Caco-2 (cell line): ENCODE results near the gene CMKLR1. TPM values are rescaled to one million over a fixed set of nuclear protein-coding genes. Genes with fewer than 3 reads are reported as not detected.

ENCODE experiments used
- BruUV-seq: library from RNA; stranded (reverse); fragments of 400-500 nt; replicated peaks from 2 replicates; lab custom pipeline; 2021; lab: Mats Ljungman, UMichigan
- CTCF ChIA-PET: fragments of 300-600 bp; sonication (Branson Sonifier 250); formaldehyde crosslinking; loops from one replicate; lab custom pipeline; 2022; ENCODE audit warnings: antibody characterized with exemption; lab: Charles Lee
- POLR2A ChIA-PET: fragments of 300-600 bp; sonication (Branson Sonifier 250); formaldehyde crosslinking; loops from one replicate; lab custom pipeline; 2022; ENCODE audit warnings: antibody characterized with exemption; lab: Charles Lee
- DNase-seq, 2 experiments: peaks; one replicate each; pipeline versions ENCODE4 v3.0.0 to v3.0.0-alpha.2; 2020 to 2022
- H3K27me3 ChIP-seq: replicated peaks from 2 replicates; pipeline ENCODE4 v1.6.0; 2011; ENCODE audit warnings: low read length; ENCODE audit not compliant: control insufficient read depth, insufficient read depth
- H3K36me3 ChIP-seq: 2 replicates; pipeline ENCODE4 v1.5.1; 2011; ENCODE audit warnings: low read length; ENCODE audit not compliant: control insufficient read depth, insufficient read depth
- H3K4me1 ChIP-seq: fragments of 250-450 bp; sonication (Bioruptor Pico); 2 replicates; pipeline ENCODE4 v1.5.1; 2020; ENCODE audit warnings: mild to moderate bottlenecking
- H3K4me3 ChIP-seq: 2 replicates; pipeline ENCODE4 v1.5.1; 2011; ENCODE audit warnings: low read depth, mild to moderate bottlenecking, control low read depth, low read length
- H3K9me3 ChIP-seq: fragments of 250-450 bp; sonication (Bioruptor Pico); 2 replicates; pipeline ENCODE4 v1.5.1; 2020; ENCODE audit warnings: mild to moderate bottlenecking, moderate library complexity
- H3K27ac Mint-ChIP-seq: one replicate; pipeline ENCODE4 v1.8.0; 2022; ENCODE audit warnings: mixed read lengths; ENCODE audit not compliant: unreplicated experiment
- H3K27me3 Mint-ChIP-seq: one replicate; pipeline ENCODE4 v1.8.0; 2022; ENCODE audit warnings: mixed read lengths; ENCODE audit not compliant: insufficient read depth, unreplicated experiment
- H3K36me3 Mint-ChIP-seq: one replicate; pipeline ENCODE4 v1.8.0; 2022; ENCODE audit warnings: mild to moderate bottlenecking, mixed read lengths; ENCODE audit not compliant: insufficient read depth, unreplicated experiment
- H3K4me1 Mint-ChIP-seq: one replicate; pipeline ENCODE4 v1.8.0; 2022; ENCODE audit warnings: low read depth, mixed read lengths; ENCODE audit not compliant: unreplicated experiment
- H3K4me3 Mint-ChIP-seq: one replicate; pipeline ENCODE4 v1.8.0; 2022; ENCODE audit warnings: mild to moderate bottlenecking, moderate library complexity, mixed read lengths; ENCODE audit not compliant: unreplicated experiment
- H3K9me3 Mint-ChIP-seq: one replicate; pipeline ENCODE4 v1.8.0; 2022; ENCODE audit warnings: mixed read lengths; ENCODE audit not compliant: unreplicated experiment
- CTCF ChIP-seq, 2 experiments: fragments of 200-600 bp in 1 of 2; IDR thresholded peaks; 1 replicate in 1 of 2; 2 replicates in 1 of 2; pipeline versions ENCODE4 v1.5.1 to v1.8.0; 2011 to 2022; ENCODE audit warnings: antibody characterized with exemption in 1 of 2, control low read depth in 1 of 2, inconsistent platforms in 1 of 2, low read depth in 1 of 2, low read length in 1 of 2, mild to moderate bottlenecking in 1 of 2, moderate library complexity in 1 of 2; ENCODE audit not compliant: insufficient read depth in 1 of 2, severe bottlenecking in 1 of 2, unreplicated experiment in 1 of 2
- intact Hi-C: fragments of 100-400 bp; cut with micrococcal nuclease; formaldehyde crosslinking; loops from one replicate; pipeline ENCODE4 v1.10.0; 2022; ENCODE audit not compliant: unreplicated experiment
- total RNA-seq: library from RNA; stranded (reverse); gene quantifications from 2 replicates; pipeline ENCODE4 v1.2.3, GENCODE V29; 2022

Gene CMKLR1
- total RNA-seq, 1 experiment from 2014 or later: not detected

GRCh38 chr12:108349278-108349688 is 10.2 kb upstream of the CMKLR1 start:
- H3K27me3 Mint-ChIP-seq: peaks cover 3% of the 10 kb centered on the region
- H3K27me3 ChIP-seq: no peaks in the 10 kb centered on the region
- H3K4me3 Mint-ChIP-seq: no peak overlapping the region
- intact Hi-C loops: no loop called here
- H3K36me3 Mint-ChIP-seq: no peaks in the 10 kb centered on the region
- no peaks in the 10 kb centered on the region for H3K9me3 Mint-ChIP-seq
- no peak for TF ChIP-seq CTCF (IDR thresholded peaks at IDR 0.05; ENCODE audit: insufficient read depth in 1 of 2, low read depth in 1 of 2, low read length in 1 of 2, severe bottlenecking in 1 of 2, unreplicated experiment in 1 of 2)
- no peaks in the 10 kb centered on the region for H3K36me3 ChIP-seq
- CTCF ChIA-PET: no interaction called here
- no peaks in the 10 kb centered on the region for H3K9me3 ChIP-seq
- no peaks in the 10 kb centered on the region for H3K4me1 ChIP-seq
- no peaks in the 10 kb centered on the region for H3K4me1 Mint-ChIP-seq
- POLR2A ChIA-PET: no interaction called here
- H3K27ac Mint-ChIP-seq: no peak overlapping the region
- H3K4me3 ChIP-seq: no peak overlapping the region
- BruUV-seq: no TSS peak
- DNase-seq: no peak

DNA sequence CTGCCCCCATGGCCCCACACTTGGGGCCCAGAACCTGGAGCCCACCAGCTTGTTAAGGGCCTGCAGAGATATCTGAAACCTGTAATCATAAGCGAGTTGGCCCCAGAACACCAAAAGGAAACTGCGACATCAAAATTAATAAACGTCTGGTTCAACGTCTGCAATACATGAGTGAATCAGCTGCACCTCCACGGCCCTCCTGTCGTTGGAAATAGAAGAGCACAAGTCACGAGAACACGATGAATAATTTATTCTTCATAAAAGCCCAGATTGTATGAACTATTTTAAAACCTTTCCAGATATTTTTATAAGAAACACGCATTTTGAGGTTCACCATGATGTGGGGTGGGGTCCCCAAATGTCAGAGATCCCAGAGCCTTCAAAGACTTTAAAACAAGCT is 9.7 kb upstream of the CMKLR1 start:
- H3K4me3 ChIP-seq: no peak overlapping the region
- no TSS peak for BruUV-seq
- TF ChIP-seq CTCF (IDR thresholded peaks at IDR 0.05; ENCODE audit: insufficient read depth in 1 of 2, low read depth in 1 of 2, low read length in 1 of 2, severe bottlenecking in 1 of 2, unreplicated experiment in 1 of 2): no peak
- Mint-ChIP-seq H3K4me1 (no peaks in the 10 kb centered on the region), H3K36me3 (no peaks in the 10 kb centered on the region), H3K9me3 (no peaks in the 10 kb centered on the region), H3K27ac (no peak overlapping the region), H3K27me3 (peaks cover 3% of the 10 kb centered on the region), H3K4me3 (no peak overlapping the region)
- CTCF ChIA-PET: no interaction called here
- no peaks in the 10 kb centered on the region for H3K36me3 ChIP-seq
- intact Hi-C loops: no loop called here
- no peaks in the 10 kb centered on the region for H3K4me1 ChIP-seq
- POLR2A ChIA-PET: no interaction called here
- no peaks in the 10 kb centered on the region for H3K9me3 ChIP-seq
- DNase-seq: no peak
- H3K27me3 ChIP-seq: no peaks in the 10 kb centered on the region

- H3K36me3 Mint-ChIP-seq: no peaks in the 10 kb centered on the region
- Histone ChIP-seq H3K27me3 (no peaks in the 10 kb centered on the region; the same call in 1 of the 2 replicates), H3K4me1 (no peaks in the 10 kb centered on the region), H3K36me3 (no peaks in the 10 kb centered on the region), H3K9me3 (no peaks in the 10 kb centered on the region), H3K4me3 (no peak overlapping the region)
- no peak overlapping the region for H3K27ac Mint-ChIP-seq
- POLR2A ChIA-PET: no interaction called here
- H3K9me3 Mint-ChIP-seq: no peaks in the 10 kb centered on the region
- peaks cover 1% of the 10 kb centered on the region for H3K27me3 Mint-ChIP-seq
- TF ChIP-seq CTCF (IDR thresholded peaks at IDR 0.05; ENCODE audit: insufficient read depth in 1 of 2, low read depth in 1 of 2, low read length in 1 of 2, severe bottlenecking in 1 of 2, unreplicated experiment in 1 of 2): no peak
- BruUV-seq: no TSS peak
- H3K4me1 Mint-ChIP-seq: no peaks in the 10 kb centered on the region
- CTCF ChIA-PET: no interaction called here
- intact Hi-C loops: no loop called here
- H3K4me3 Mint-ChIP-seq: no peak overlapping the region
- no peak for DNase-seq
These were observed 7.9 kb upstream of the CMKLR1 start for GRCh38 chr12:108346727-108347710.
